SK-N-SH (cell line): ENCODE measurements around the gene RBMS3.

ENCODE experiments used
- CHD2 ChIP-seq: fragments of 150-350 bp; IDR thresholded peaks from 2 replicates; pipeline ENCODE4 v1.6.1; 2018; ENCODE audit warnings: low read length; ENCODE audit not compliant: partially characterized antibody
- JUND ChIP-seq: IDR thresholded peaks from 2 replicates; pipeline ENCODE4 v1.4.0; 2012
- MEF2A ChIP-seq: IDR thresholded peaks from 2 replicates; pipeline ENCODE4 v1.4.0; 2012; ENCODE audit warnings: low read depth, borderline replicate concordance
- RAD21 ChIP-seq: IDR thresholded peaks from 2 replicates; pipeline ENCODE4 v1.6.1; 2012; ENCODE audit warnings: mild to moderate bottlenecking, low read length
- SMC3 ChIP-seq: IDR thresholded peaks from 2 replicates; pipeline ENCODE4 v1.6.1; 2012; ENCODE audit warnings: low read depth, low read length, improper control_type of control experiment
- TEAD4 ChIP-seq: IDR thresholded peaks from 2 replicates; pipeline ENCODE4 v1.4.0; 2012; ENCODE audit warnings: mild to moderate bottlenecking, borderline replicate concordance; ENCODE audit not compliant: insufficient read depth
- TF ChIP-seq, protein P1 (sequence below): fragments of 200-600 bp; sonication (generic); IDR thresholded peaks from 2 replicates; pipeline ENCODE4 v1.6.1; 2017; ENCODE audit warnings: antibody characterized with exemption, mild to moderate bottlenecking, moderate library complexity
- TF ChIP-seq, protein P2 (sequence below): IDR thresholded peaks from 2 replicates; pipeline ENCODE4 v1.6.1; 2012; ENCODE audit warnings: mild to moderate bottlenecking, low read depth, low read length, moderate library complexity
- TF ChIP-seq, protein P3 (sequence below): IDR thresholded peaks from 2 replicates; pipeline ENCODE4 v1.4.0; 2012; ENCODE audit warnings: low read depth

DNA sequence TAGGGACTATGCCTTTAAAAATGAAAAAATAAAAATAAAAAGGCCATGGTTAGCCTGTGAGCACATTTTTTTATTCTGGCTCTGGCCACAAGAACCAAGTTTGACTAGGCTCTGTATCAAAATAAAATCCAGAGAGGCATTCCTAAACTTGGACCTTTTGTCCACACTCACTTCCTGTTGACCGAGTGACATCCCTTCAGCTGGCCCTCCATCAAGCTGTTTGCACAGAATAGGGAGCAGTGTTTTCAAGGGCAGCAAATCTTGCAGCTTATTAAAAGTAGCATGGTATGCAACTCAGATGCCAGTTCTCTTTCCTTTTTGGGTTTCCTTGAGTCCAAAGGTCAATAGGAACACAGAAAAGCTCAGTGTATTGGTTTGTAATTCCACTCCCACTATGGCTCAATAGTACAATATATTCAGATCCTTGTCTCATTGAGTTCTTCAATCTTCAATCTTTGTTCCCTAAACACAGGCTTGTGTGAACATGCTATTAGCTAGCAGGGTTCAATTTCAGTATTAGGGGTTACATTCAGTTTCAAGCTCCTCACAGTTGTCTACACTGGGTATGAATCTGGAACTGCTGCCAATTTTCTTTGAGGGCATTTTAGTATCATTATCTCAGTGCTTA lies 244.5 kb downstream of the RBMS3 start:
- TF ChIP-seq MEF2A (0 out of 2 replicates have a peak, but pooled peaks have one; percentile 29), RAD21 (no peak), TEAD4 (no peak), JUND (no peak), CHD2 (no peak), SMC3 (no peak)
- TF ChIP-seq, protein P1, sequence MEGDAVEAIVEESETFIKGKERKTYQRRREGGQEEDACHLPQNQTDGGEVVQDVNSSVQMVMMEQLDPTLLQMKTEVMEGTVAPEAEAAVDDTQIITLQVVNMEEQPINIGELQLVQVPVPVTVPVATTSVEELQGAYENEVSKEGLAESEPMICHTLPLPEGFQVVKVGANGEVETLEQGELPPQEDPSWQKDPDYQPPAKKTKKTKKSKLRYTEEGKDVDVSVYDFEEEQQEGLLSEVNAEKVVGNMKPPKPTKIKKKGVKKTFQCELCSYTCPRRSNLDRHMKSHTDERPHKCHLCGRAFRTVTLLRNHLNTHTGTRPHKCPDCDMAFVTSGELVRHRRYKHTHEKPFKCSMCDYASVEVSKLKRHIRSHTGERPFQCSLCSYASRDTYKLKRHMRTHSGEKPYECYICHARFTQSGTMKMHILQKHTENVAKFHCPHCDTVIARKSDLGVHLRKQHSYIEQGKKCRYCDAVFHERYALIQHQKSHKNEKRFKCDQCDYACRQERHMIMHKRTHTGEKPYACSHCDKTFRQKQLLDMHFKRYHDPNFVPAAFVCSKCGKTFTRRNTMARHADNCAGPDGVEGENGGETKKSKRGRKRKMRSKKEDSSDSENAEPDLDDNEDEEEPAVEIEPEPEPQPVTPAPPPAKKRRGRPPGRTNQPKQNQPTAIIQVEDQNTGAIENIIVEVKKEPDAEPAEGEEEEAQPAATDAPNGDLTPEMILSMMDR = no peak
- TF ChIP-seq, protein P2, sequence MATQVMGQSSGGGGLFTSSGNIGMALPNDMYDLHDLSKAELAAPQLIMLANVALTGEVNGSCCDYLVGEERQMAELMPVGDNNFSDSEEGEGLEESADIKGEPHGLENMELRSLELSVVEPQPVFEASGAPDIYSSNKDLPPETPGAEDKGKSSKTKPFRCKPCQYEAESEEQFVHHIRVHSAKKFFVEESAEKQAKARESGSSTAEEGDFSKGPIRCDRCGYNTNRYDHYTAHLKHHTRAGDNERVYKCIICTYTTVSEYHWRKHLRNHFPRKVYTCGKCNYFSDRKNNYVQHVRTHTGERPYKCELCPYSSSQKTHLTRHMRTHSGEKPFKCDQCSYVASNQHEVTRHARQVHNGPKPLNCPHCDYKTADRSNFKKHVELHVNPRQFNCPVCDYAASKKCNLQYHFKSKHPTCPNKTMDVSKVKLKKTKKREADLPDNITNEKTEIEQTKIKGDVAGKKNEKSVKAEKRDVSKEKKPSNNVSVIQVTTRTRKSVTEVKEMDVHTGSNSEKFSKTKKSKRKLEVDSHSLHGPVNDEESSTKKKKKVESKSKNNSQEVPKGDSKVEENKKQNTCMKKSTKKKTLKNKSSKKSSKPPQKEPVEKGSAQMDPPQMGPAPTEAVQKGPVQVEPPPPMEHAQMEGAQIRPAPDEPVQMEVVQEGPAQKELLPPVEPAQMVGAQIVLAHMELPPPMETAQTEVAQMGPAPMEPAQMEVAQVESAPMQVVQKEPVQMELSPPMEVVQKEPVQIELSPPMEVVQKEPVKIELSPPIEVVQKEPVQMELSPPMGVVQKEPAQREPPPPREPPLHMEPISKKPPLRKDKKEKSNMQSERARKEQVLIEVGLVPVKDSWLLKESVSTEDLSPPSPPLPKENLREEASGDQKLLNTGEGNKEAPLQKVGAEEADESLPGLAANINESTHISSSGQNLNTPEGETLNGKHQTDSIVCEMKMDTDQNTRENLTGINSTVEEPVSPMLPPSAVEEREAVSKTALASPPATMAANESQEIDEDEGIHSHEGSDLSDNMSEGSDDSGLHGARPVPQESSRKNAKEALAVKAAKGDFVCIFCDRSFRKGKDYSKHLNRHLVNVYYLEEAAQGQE = no peak
- TF ChIP-seq, protein P3, sequence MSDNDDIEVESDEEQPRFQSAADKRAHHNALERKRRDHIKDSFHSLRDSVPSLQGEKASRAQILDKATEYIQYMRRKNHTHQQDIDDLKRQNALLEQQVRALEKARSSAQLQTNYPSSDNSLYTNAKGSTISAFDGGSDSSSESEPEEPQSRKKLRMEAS = no peak
